Naive thymus-derived CD4-positive, alpha-beta T cell (primary cell): ENCODE results near the gene IMPDH1. TPM values are rescaled to one million over a fixed set of nuclear protein-coding genes. Genes with fewer than 3 reads are reported as not detected.
A peak's percentile ranks its signal among the peaks of the same experiment; 100 is the strongest.

Experiments
- ATAC-seq: fragments of 150-1000 bp; cut with Tn5 transposase; 2 replicates; pipeline ENCODE4 v1.10.0; 2021; ENCODE audit warnings: mild to moderate bottlenecking, moderate library complexity
- CTCF ChIA-PET: fragments of 350-600 bp; sonication (Branson Sonifier 250); formaldehyde crosslinking; loops from one replicate; lab custom pipeline; 2021; ENCODE audit warnings: antibody characterized with exemption; lab: Charles Lee
- POLR2A ChIA-PET: fragments of 350-600 bp; sonication (Branson Sonifier 250); formaldehyde crosslinking; loops from one replicate; lab custom pipeline; 2021; ENCODE audit warnings: antibody characterized with exemption, inconsistent platforms; lab: Charles Lee
- DNase-seq, 9 donors: peaks; one replicate each; pipeline versions ENCODE4 v3.0.0 to v3.0.0-alpha.2; 2020 to 2022; ENCODE audit warnings: mixed read lengths in 1 of 9
- H3K27ac ChIP-seq: one replicate; pipeline ENCODE4 v1.7.0; 2013; ENCODE audit warnings: mild to moderate bottlenecking, low read depth, low read length, moderate library complexity
- H3K27me3 ChIP-seq, 2 donors: one replicate each; pipeline ENCODE4 v1.7.0; 2013; ENCODE audit warnings: low read length in 2 of 2, mild to moderate bottlenecking in 2 of 2, moderate library complexity in 2 of 2; ENCODE audit not compliant: control insufficient read depth in 2 of 2, insufficient read depth in 2 of 2
- H3K36me3 ChIP-seq, 3 experiments: 1 replicate in 2 of 3; 2 replicates in 1 of 3; pipeline ENCODE4 v1.7.0; 2013; ENCODE audit warnings: low read length in 3 of 3, mild to moderate bottlenecking in 3 of 3, moderate library complexity in 1 of 3; ENCODE audit not compliant: insufficient read depth in 3 of 3, control insufficient read depth in 2 of 3
- H3K4me1 ChIP-seq, 2 donors: one replicate each; pipeline ENCODE4 v1.7.0; 2013; ENCODE audit warnings: low read length in 2 of 2, mild to moderate bottlenecking in 2 of 2, moderate library complexity in 1 of 2; ENCODE audit not compliant: control insufficient read depth in 2 of 2, insufficient read depth in 2 of 2
- H3K4me3 ChIP-seq: 2 replicates; pipeline ENCODE4 v1.7.0; 2013; ENCODE audit warnings: mild to moderate bottlenecking, low read length
- H3K9me3 ChIP-seq, 3 experiments: 1 replicate in 2 of 3; 2 replicates in 1 of 3; pipeline ENCODE4 v1.7.0; 2013; ENCODE audit warnings: low read length in 3 of 3; ENCODE audit not compliant: control insufficient read depth in 2 of 3
- H3K27ac Mint-ChIP-seq, 9 donors: one replicate each; pipeline ENCODE4 v1.8.0; 2020 to 2022; ENCODE audit warnings: mixed read lengths in 9 of 9, mild to moderate bottlenecking in 8 of 9, moderate library complexity in 5 of 9, inconsistent platforms in 2 of 9
- H3K27me3 Mint-ChIP-seq, 5 donors: one replicate each; pipeline ENCODE4 v1.8.0; 2021 to 2022; ENCODE audit warnings: mixed read lengths in 5 of 5, mild to moderate bottlenecking in 1 of 5
- H3K36me3 Mint-ChIP-seq, 5 donors: one replicate each; pipeline ENCODE4 v1.8.0; 2020 to 2022; ENCODE audit warnings: mixed read lengths in 5 of 5, mild to moderate bottlenecking in 3 of 5, inconsistent platforms in 1 of 5
- H3K4me1 Mint-ChIP-seq, 7 donors: one replicate each; pipeline ENCODE4 v1.8.0; 2020 to 2022; ENCODE audit warnings: mixed read lengths in 7 of 7, mild to moderate bottlenecking in 3 of 7, inconsistent platforms in 1 of 7
- H3K4me3 Mint-ChIP-seq, 10 donors: one replicate each; pipeline ENCODE4 v1.8.0; 2020 to 2022; ENCODE audit warnings: mild to moderate bottlenecking in 10 of 10, mixed read lengths in 10 of 10, moderate library complexity in 6 of 10, inconsistent platforms in 2 of 10
- H3K9me3 Mint-ChIP-seq, 11 donors: one replicate each; pipeline ENCODE4 v1.8.0; 2020 to 2022; ENCODE audit warnings: mixed read lengths in 11 of 11, mild to moderate bottlenecking in 4 of 11, inconsistent platforms in 1 of 11, moderate library complexity in 1 of 11
- intact Hi-C, 2 donors: fragments of 100-400 bp; cut with micrococcal nuclease; formaldehyde crosslinking; loops; one replicate each; pipeline ENCODE4 v1.15.1; 2023
- polyA plus RNA-seq, 2 donors: library from polyadenylated mRNA; unstranded; fragments of 300-500 nt; fragmentation: Illumina TruSeq; gene quantifications; one replicate each; pipeline ENCODE4 v1.2.3, GENCODE V29; 2021
- total RNA-seq, 6 experiments: library from RNA in 5 of 6; stranded (reverse) in 5 of 6; gene quantifications; 1 replicate in 5 of 6; 2 replicates in 1 of 6; pipeline ENCODE4 v1.2.3 and lab custom pipeline; 2021 to 2026

The IMPDH1 gene
- total and polyA plus RNA-seq, 7 experiments from 2014 or later = 33.7 to 92.0 (median 44.4) TPM

DNA sequence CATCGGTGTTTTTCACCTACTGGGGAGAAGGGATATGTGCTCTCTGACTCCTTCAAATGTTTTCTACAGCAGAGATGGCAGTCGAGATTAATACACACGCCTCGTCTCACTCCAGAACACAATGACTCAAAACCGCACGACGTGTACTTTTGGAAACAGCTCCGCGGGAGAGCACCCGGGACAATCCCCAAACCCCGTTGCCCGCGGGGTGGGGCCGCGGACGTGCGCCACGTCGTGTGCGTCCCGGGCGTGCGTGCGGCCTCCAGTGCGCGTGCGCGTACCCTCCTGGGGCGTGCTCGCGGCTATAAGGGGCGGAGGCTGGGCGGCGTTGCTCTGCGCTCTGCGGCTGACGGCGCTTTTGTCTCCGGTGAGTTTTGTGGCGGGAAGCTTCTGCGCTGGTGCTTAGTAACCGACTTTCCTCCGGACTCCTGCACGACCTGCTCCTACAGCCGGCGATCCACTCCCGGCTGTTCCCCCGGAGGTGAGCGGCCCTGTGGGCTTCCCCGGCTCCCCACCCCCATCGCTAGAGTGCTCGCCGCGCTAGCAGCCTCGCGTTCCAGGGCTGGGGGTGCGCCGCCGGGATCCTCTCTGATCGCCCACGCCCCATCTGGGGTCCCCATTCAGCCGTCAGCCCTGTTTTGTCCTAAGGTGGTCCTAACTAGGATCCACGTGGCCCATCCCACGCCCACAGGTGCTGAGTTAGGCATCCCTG is 45.9 kb upstream of the IMPDH1 start, which contains the start of gene HILPDA:
TSS of gene HILPDA (plus strand) at position 336 of the 712 bp plus-strand sequence. CDS start 1,391 bp downstream, outside the sequence.
- peaks cover 0 to 1% (median 0%) of the 10 kb centered on the region in 11 donors for H3K9me3 Mint-ChIP-seq
- H3K27me3 Mint-ChIP-seq = peaks cover 0 to 8% (median 0%) of the 10 kb centered on the region in 5 donors
- H3K9me3 ChIP-seq = no peaks in the 10 kb centered on the region
- intact Hi-C loops = loop anchor here (1.0 to 5.0 kb wide), 10 partner anchors 21 to 868 kb away; partner anchors contain the start of genes ARF5 (in 2 of the 2), ATP6V1F (in 2 of the 2), GCC1 (in 2 of the 2) and IMPDH1 (in 2 of the 2)
- H3K27ac ChIP-seq = peak within 1 kb of the TSS; percentile 83
- H3K36me3 ChIP-seq = no peaks in the 10 kb centered on the region
- ChIA-PET CTCF (interaction anchor here (1.0 to 4.4 kb wide), 3 partner anchors 20 to 58 kb away, joined by 3 to 49 read pairs (median 6); no protein-coding TSS in a partner anchor), POLR2A (interaction anchor here (0.9 to 1.5 kb wide), 5 partner anchors 12 to 112 kb away, joined by 3 to 4 read pairs (median 3); partner anchors contain the start of gene RBM28)
- peak within 1 kb of the TSS; percentile 81 to 96 (median 92) for H3K4me3 Mint-ChIP-seq
- peaks cover 13 to 65% (median 22%) of the 10 kb centered on the region in 7 donors for H3K4me1 Mint-ChIP-seq
- peak within 1 kb of the TSS; percentile 85 for H3K4me3 ChIP-seq
- H3K4me1 ChIP-seq = peaks cover 12 to 22% of the 10 kb centered on the region in 2 donors
- H3K27ac Mint-ChIP-seq = peak within 1 kb of the TSS; percentile 72 to 98 (median 89)
- DNase-seq (peak; percentile 90 to 98 (median 93)), ATAC-seq (peak; percentile 95)
- no peaks in the 10 kb centered on the region for H3K27me3 ChIP-seq
- peaks cover 0 to 21% (median 0%) of the 10 kb centered on the region in 5 donors for H3K36me3 Mint-ChIP-seq

DNA sequence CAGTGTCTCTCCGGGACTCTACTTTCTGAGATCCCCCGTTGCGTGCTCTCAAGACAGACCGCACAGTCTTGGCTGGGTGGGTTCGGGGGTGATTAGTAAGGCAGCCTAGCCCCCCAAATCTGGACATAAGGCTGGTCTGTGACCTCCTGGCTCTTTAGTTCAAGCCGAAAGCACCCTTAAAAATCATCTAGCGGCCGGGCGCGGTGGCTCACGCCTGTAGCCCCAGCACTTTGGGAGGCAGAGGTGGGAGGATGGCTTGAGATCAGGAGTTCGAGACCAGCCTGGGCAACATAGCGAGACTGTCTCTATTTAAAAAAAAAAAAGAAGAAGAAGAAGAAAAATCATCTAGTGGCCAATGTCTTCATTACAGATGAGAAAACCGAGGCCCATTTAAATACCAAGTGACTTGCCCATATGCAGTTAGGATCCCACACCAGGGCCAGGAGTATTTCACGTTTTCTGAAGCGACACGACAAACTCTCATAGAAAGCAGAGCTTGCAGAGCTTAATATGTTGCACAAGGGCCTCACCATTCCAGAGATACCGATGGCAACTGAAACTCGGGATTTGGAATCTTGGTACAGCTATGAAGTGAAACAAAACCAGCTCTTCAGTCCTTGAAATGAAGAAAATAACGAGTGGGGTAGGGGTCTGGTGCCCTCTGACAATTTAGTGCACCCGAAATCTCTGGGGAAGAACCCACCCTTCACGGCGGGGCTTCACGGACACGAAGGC is 45.2 kb upstream of the IMPDH1 start:
- Mint-ChIP-seq H3K36me3 (peaks cover 0 to 20% (median 0%) of the 10 kb centered on the region in 5 donors), H3K4me3 (peak overlapping the region; percentile 81 to 96 (median 92)), H3K27me3 (peaks cover 0 to 8% (median 0%) of the 10 kb centered on the region in 5 donors), H3K27ac (peak overlapping the region; percentile 62 to 98 (median 89)), H3K9me3 (peaks cover 0 to 1% (median 0%) of the 10 kb centered on the region in 11 donors), H3K4me1 (peaks cover 13 to 67% (median 22%) of the 10 kb centered on the region in 7 donors)
- H3K36me3 ChIP-seq = no peaks in the 10 kb centered on the region
- H3K4me1 ChIP-seq = peaks cover 12 to 22% of the 10 kb centered on the region in 2 donors
- no peak for ATAC-seq
- peak overlapping the region; percentile 85 for H3K4me3 ChIP-seq
- peak in 2 of 9 donors; percentile 6 to 23 for DNase-seq
- H3K27me3 ChIP-seq = no peaks in the 10 kb centered on the region
- peak overlapping the region; percentile 83 for H3K27ac ChIP-seq
- POLR2A ChIA-PET = interaction anchor here (0.9 to 1.5 kb wide), 5 partner anchors 11 to 111 kb away, joined by 3 to 4 read pairs (median 3); partner anchors contain the start of gene RBM28
- no peaks in the 10 kb centered on the region for H3K9me3 ChIP-seq
- CTCF ChIA-PET = interaction anchor here (0.6 to 4.4 kb wide), 4 partner anchors 17 to 57 kb away, joined by 3 to 49 read pairs (median 4); no protein-coding TSS in a partner anchor
- intact Hi-C loops = loop anchor here (1.0 to 5.0 kb wide), 10 partner anchors 21 to 868 kb away; partner anchors contain the start of genes ARF5 (in 2 of the 2), ATP6V1F (in 2 of the 2), GCC1 (in 2 of the 2) and IMPDH1 (in 2 of the 2)

DNA sequence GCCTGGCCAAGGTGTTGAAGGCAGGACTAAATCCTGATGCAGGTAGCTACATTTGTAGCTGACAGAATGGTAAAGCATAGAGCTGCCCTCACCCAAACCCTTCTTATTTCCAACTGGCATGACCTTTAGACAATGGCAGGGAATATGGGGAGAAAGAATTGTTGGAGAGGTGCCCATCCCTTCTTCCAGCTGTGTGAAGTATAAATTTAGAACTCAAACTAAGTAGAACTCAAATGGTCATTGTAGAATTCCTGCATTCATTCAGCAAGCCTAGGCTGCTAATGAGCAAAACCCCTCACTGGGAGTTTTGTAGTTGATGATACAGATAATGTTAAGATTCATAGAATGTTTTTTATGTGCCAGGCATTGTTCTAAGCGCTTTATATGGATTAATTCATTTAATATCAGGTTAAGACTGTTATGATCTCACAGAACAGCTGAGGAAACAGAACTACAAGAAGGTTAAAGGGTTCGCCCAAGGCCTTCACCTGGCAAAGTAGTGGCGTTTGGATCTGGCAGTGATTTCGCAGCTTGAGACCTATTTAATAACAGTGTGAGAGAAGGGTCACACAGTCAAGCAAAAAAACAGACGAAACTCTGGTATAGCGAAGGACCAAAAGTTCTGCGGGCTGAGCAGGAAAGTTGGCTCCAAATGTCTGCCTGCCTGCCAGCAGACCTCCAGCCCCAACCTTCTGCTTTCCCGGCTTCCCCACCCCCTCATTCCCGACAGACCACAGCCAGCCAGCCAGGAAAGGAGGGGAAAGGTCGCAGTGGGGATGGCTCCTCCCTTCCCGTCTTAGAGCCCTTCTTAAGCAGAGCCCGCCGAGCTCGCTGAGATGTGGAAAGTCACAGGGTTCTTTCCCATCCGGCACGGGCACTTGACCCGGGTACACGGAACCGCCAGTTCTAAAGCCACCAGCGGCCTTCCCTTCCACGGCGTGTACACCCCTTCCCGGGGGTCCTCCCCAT is 44.3 kb upstream of the IMPDH1 start:
- Histone ChIP-seq H3K27ac (no peak overlapping the region), H3K4me1 (peaks cover 9 to 16% of the 10 kb centered on the region in 2 donors), H3K9me3 (no peaks in the 10 kb centered on the region), H3K36me3 (no peaks in the 10 kb centered on the region), H3K27me3 (no peaks in the 10 kb centered on the region), H3K4me3 (no peak overlapping the region)
- peak overlapping the region in 2 of 9 donors; percentile 21 to 82 for H3K27ac Mint-ChIP-seq
- peaks cover 0 to 16% (median 0%) of the 10 kb centered on the region in 5 donors for H3K36me3 Mint-ChIP-seq
- peak overlapping the region; percentile 25 to 91 (median 47) for H3K4me3 Mint-ChIP-seq
- ATAC-seq (no peak), DNase-seq (peak in 1 of 9 donors; percentile 17)
- peaks cover 0 to 8% (median 0%) of the 10 kb centered on the region in 5 donors for H3K27me3 Mint-ChIP-seq
- intact Hi-C loops = loop anchor here in 1 of 2 donors (2.0 kb wide), 1 partner anchor 111 kb away; the partner anchor contains the start of gene RBM28
- CTCF ChIA-PET = interaction anchor here (0.6 to 4.4 kb wide), 2 partner anchors 18 to 27 kb away, joined by 3 to 49 read pairs; no protein-coding TSS in a partner anchor
- H3K4me1 Mint-ChIP-seq = peaks cover 6 to 59% (median 14%) of the 10 kb centered on the region in 7 donors
- POLR2A ChIA-PET = interaction anchor here (0.7 to 1.5 kb wide), 3 partner anchors 18 to 44 kb away, joined by 3 to 4 read pairs (median 4); partner anchors contain the start of gene METTL2B
- H3K9me3 Mint-ChIP-seq = no peaks in the 10 kb centered on the region

DNA sequence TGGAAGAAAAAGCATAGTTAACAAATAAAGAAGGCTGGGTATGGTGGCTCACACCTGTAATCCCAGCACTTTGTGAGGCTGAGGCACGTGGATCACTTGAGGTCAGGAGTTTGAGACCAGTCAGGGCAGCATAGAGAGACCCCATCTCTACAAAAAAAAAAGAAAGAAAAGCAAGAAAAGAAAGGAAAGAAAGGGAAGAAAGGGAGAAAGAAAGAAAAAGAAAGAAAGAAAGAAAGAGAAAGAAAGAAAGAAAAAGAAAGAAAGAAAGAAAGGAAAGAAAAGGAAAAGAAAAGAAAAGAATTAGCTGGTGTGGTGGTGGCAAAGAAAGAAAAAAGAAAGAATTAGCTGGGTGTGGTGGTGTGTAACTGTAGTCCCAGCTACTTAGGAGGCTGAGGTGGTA is 42.8 kb upstream of the IMPDH1 start:
- POLR2A ChIA-PET = no interaction called here
- Mint-ChIP-seq H3K9me3 (no peaks in the 10 kb centered on the region), H3K36me3 (peaks cover 0 to 7% (median 0%) of the 10 kb centered on the region in 5 donors), H3K4me1 (peaks cover 0 to 45% (median 10%) of the 10 kb centered on the region in 7 donors), H3K27ac (peak overlapping the region in 3 of 9 donors; percentile 24 to 51 (median 33)), H3K4me3 (peak overlapping the region in 2 of 10 donors; percentile 8 to 25), H3K27me3 (peaks cover 0 to 8% (median 0%) of the 10 kb centered on the region in 5 donors)
- DNase-seq (no peak), ATAC-seq (no peak)
- H3K36me3 ChIP-seq = no peaks in the 10 kb centered on the region
- no peaks in the 10 kb centered on the region for H3K27me3 ChIP-seq
- H3K4me1 ChIP-seq = peaks cover 9 to 11% of the 10 kb centered on the region in 2 donors
- CTCF ChIA-PET = interaction anchor here (1.2 to 4.4 kb wide), 2 partner anchors 20 to 25 kb away, joined by 3 to 49 read pairs; no protein-coding TSS in a partner anchor
- H3K9me3 ChIP-seq = no peaks in the 10 kb centered on the region
- H3K4me3 ChIP-seq = no peak overlapping the region
- intact Hi-C loops = no loop called here
- no peak overlapping the region for H3K27ac ChIP-seq

DNA sequence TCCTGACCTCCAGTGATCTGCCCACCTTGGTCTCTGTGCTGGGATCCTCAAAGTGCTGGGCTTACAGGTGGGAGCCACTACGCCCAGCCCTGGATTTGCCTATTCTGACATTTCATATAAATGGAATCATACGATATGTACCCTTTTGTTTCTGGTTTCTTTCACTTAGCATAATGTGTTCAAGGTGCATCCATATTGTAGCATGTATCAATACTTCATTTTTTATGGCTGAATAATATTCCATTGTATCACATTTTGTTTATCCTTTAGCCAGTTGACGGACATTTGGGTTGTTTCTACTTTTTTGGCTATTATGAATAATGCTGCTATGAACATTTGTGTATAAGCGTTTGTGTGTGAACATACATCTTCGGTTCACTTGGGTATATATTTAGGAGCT is 41.1 kb upstream of the IMPDH1 start:
- CTCF ChIA-PET = no interaction called here
- Histone ChIP-seq H3K4me3 (no peak overlapping the region), H3K36me3 (no peaks in the 10 kb centered on the region), H3K9me3 (no peaks in the 10 kb centered on the region), H3K4me1 (peaks cover under 1 to 5% of the 10 kb centered on the region in 2 donors), H3K27ac (no peak overlapping the region), H3K27me3 (no peaks in the 10 kb centered on the region)
- intact Hi-C loops = no loop called here
- peaks cover 0 to 10% (median 0%) of the 10 kb centered on the region in 5 donors for H3K27me3 Mint-ChIP-seq
- POLR2A ChIA-PET = interaction anchor here (0.7 kb wide), 1 partner anchor 53 kb away, joined by 3 read pairs; no protein-coding TSS in a partner anchor
- no peak overlapping the region for H3K27ac Mint-ChIP-seq
- no peaks in the 10 kb centered on the region for H3K9me3 Mint-ChIP-seq
- H3K4me3 Mint-ChIP-seq = no peak overlapping the region
- ATAC-seq (no peak), DNase-seq (no peak)
- H3K36me3 Mint-ChIP-seq = peaks cover 0 to 2% (median 0%) of the 10 kb centered on the region in 5 donors
- peaks cover 0 to 32% (median 5%) of the 10 kb centered on the region in 7 donors for H3K4me1 Mint-ChIP-seq
